Testis (tissue), 3 donors: ENCODE data around the gene SOAT2. TPM values are rescaled to one million over a fixed set of nuclear protein-coding genes. Genes with fewer than 3 reads are reported as not detected.

Source experiments
- DNase-seq: peaks from one replicate; pipeline ENCODE4 v3.0.0-alpha.2; 2019
- H3K27ac ChIP-seq, 2 donors: fragments of 200-600 bp; sonication (generic); one replicate each; pipeline ENCODE4 v1.5.1; 2019
- H3K27me3 ChIP-seq: fragments of 200-600 bp; sonication (generic); one replicate; pipeline ENCODE4 v1.5.1; 2019
- H3K36me3 ChIP-seq: fragments of 200-600 bp; sonication (generic); one replicate; pipeline ENCODE4 v1.5.1; 2017; ENCODE audit warnings: low read depth; ENCODE audit errors: missing control alignments
- H3K4me1 ChIP-seq: fragments of 200-600 bp; sonication (generic); one replicate; pipeline ENCODE4 v1.5.1; 2019
- H3K4me3 ChIP-seq, 2 donors: fragments of 200-600 bp; sonication (generic); one replicate each; pipeline ENCODE4 v1.5.1; 2017 to 2019
- H3K9me3 ChIP-seq: fragments of 200-600 bp; sonication (generic); one replicate; pipeline ENCODE4 v1.5.1; 2017
- POLR2A ChIP-seq: fragments of 450-650 bp; IDR thresholded peaks from one replicate; pipeline ENCODE4 v1.6.1; 2017; ENCODE audit warnings: antibody characterized with exemption, mild to moderate bottlenecking, moderate library complexity
- WGBS, 2 donors: methylation state at CpG; one replicate each; pipeline ENCODE4 v1.1.5; 2018; 5-methylcytosine and 5-hydroxymethylcytosine counted together
- intact Hi-C: fragments of 100-400 bp; cut with DNase I; formaldehyde crosslinking; loops from one replicate; pipeline ENCODE4 v1.15.1; 2023; ENCODE audit warnings: low total_unique reads
- polyA plus RNA-seq: library from polyadenylated mRNA; stranded (reverse); fragments of 350-450 nt; fragmentation: Illumina TruSeq; extraction: RNeasy Lipid Tissue Mini Kit (QIAGEN cat#74804); gene quantifications from one replicate; pipeline ENCODE4 v1.2.3, GENCODE V29; 2014; ENCODE audit warnings: low read depth, low replicate concordance; ENCODE audit not compliant: insufficient read depth
- total RNA-seq, 2 donors: library from RNA; depleted of rRNA; stranded (reverse); fragments of >200 nt; gene quantifications; one replicate each; pipeline ENCODE4 v1.2.3, GENCODE V29; 2016
- TF ChIP-seq, protein P1 (sequence below), 3 experiments: fragments of 450-650 bp in 2 of 3; fragments of 200-600 bp in 1 of 3; sonication (generic) in 1 of 3; IDR thresholded peaks; one replicate each; pipeline ENCODE4 v1.5.1; 2016 to 2019; ENCODE audit warnings: antibody characterized with exemption in 3 of 3, mild to moderate bottlenecking in 2 of 3, moderate library complexity in 1 of 3

The SOAT2 gene
- total and polyA plus RNA-seq, 3 donors from 2014 or later: 0.19 to 0.25 TPM; not detected in 1

DNA sequence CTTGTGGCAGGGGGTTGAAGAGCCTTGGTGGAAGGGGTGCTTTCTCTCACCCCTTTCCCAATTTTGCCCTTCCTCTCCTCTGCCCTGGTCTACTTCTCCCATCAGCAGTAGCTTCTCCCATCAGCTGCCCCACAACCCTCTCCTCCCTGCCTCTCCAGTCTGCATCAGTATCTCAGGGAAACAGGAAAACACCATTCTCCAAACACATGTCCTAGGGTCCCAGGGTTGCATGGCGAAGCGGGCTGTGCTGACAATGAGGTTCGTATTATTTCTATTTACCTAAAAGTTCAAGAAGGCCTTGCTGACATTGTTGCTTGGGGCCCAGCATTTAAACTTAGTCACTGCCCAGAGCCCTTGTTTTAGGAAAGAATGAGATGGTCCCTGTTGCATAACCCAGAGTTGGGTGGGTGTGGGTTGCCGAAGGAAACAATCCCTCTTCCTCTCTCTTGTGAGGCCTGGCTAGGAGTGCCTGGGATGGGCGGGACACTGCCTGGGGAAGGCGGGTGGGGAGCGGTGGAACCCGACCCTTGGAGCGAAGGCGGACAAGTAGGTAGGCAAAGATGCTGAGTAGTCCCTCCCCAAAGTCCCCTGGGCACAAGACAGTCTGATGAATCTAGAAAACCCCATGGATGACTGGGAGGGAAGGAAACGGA, 7.1 kb upstream of the SOAT2 start:
- Histone ChIP-seq H3K36me3 (no peaks in the 10 kb centered on the region), H3K27me3 (no peaks in the 10 kb centered on the region), H3K9me3 (no peaks in the 10 kb centered on the region), H3K4me3 (peak overlapping the region in 1 of 2 donors; percentile 65), H3K4me1 (peaks cover 12% of the 10 kb centered on the region), H3K27ac (peak overlapping the region; percentile 45 to 87)
- WGBS, 2 donors: 21 to 26% methylated on average over 11 of the region's 11 CpGs
- intact Hi-C loops: loop anchor here (2.0 kb wide), 1 partner anchor 25 kb away; no protein-coding TSS in a partner anchor
- no peak for TF ChIP-seq POLR2A
- TF ChIP-seq, protein P1, sequence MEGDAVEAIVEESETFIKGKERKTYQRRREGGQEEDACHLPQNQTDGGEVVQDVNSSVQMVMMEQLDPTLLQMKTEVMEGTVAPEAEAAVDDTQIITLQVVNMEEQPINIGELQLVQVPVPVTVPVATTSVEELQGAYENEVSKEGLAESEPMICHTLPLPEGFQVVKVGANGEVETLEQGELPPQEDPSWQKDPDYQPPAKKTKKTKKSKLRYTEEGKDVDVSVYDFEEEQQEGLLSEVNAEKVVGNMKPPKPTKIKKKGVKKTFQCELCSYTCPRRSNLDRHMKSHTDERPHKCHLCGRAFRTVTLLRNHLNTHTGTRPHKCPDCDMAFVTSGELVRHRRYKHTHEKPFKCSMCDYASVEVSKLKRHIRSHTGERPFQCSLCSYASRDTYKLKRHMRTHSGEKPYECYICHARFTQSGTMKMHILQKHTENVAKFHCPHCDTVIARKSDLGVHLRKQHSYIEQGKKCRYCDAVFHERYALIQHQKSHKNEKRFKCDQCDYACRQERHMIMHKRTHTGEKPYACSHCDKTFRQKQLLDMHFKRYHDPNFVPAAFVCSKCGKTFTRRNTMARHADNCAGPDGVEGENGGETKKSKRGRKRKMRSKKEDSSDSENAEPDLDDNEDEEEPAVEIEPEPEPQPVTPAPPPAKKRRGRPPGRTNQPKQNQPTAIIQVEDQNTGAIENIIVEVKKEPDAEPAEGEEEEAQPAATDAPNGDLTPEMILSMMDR (IDR thresholded peaks at IDR 0.05): no peak
- DNase-seq: peak; percentile 78

DNA sequence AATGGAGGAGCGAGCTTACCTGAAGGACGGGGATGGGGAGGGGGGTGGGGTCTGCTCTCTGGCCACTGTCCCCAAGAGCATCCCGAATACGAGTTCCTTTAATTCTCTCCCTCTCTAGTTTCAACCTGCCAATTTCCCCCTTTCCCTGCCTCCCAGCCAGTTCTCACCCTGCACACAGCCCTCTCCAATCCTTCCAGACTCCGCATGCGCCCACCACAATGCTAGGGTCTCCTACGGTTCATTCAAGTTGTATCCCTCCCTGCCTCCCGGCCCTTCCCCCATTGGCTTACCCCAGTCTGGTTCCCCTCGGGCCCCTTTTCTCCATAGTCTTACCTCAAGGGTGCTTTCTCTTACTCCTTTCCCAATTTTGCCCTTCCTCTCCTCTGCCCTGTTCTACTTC, 6.5 kb upstream of the SOAT2 start:
- no peak for DNase-seq
- peaks cover 12% of the 10 kb centered on the region for H3K4me1 ChIP-seq
- WGBS, 2 donors: 13 to 14% methylated on average over 9 of the region's 9 CpGs
- peak overlapping the region; percentile 45 to 87 for H3K27ac ChIP-seq
- intact Hi-C loops: loop anchor here (2.0 kb wide), 1 partner anchor 26 kb away; no protein-coding TSS in a partner anchor
- H3K9me3 ChIP-seq: no peaks in the 10 kb centered on the region
- TF ChIP-seq, protein P1 (IDR thresholded peaks at IDR 0.05): no peak
- TF ChIP-seq POLR2A: no peak
- peak overlapping the region; percentile 64 to 65 for H3K4me3 ChIP-seq
- no peaks in the 10 kb centered on the region for H3K27me3 ChIP-seq
- H3K36me3 ChIP-seq: no peaks in the 10 kb centered on the region

DNA sequence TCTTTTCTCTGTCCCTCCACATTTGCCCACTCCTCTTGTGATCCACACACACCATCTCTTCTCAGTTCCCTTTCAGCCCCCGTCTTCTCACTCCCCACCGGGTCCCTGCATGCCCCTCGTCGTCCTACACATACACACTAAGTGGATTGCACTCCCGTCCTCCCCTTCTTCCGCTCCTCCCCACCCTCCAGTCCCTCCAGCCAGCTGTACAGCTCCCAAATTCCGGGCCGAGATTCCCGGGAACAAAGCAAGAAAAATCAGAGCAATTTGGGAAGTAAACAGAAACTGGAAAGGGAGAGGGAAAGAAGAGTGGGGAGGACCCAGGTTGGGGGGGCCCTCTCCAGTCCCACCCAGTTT, 6.1 kb upstream of the SOAT2 start:
- Histone ChIP-seq H3K4me3 (peak overlapping the region; percentile 64 to 65), H3K36me3 (no peaks in the 10 kb centered on the region), H3K27me3 (no peaks in the 10 kb centered on the region), H3K27ac (peak overlapping the region; percentile 45 to 87), H3K9me3 (no peaks in the 10 kb centered on the region), H3K4me1 (peaks cover 12% of the 10 kb centered on the region)
- DNase-seq: peak; percentile 40
- no peak for TF ChIP-seq POLR2A
- TF ChIP-seq, protein P1 (IDR thresholded peaks at IDR 0.05): no peak
- WGBS, 2 donors: 1 to 4% methylated on average over 9 of the region's 9 CpGs
- intact Hi-C loops: loop anchor here (2.0 kb wide), 1 partner anchor 26 kb away; no protein-coding TSS in a partner anchor

DNA sequence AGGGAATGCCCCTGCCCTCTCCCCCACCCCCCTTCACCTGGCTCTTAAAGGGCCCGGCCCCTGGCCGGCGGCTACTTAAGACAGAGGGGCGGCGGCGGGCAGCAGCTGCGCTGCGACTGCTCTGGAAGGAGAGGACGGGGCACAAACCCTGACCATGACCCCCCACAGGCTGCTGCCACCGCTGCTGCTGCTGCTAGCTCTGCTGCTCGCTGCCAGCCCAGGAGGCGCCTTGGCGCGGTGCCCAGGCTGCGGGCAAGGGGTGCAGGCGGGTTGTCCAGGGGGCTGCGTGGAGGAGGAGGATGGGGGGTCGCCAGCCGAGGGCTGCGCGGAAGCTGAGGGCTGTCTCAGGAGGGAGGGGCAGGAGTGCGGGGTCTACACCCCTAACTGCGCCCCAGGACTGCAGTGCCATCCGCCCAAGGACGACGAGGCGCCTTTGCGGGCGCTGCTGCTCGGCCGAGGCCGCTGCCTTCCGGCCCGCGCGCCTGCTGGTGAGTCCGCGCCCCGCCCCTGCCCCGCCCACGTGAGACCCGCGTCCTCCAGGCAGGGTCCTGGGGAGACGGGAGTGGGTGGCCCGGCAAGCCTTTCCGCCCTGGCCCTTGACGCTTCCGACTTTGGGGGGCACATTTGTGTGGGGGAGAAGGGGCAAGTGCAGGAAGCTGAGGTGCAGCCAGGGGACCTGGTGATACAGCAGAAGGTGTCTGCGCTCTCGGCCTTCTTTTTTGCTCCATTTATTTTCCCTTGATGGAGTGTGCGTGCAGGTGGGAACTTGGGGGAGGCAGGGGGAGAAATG, 5.5 kb upstream of the SOAT2 start, which contains the start of gene IGFBP6:
TSS of gene IGFBP6 (plus strand) at position 104 of the 790 bp plus-strand sequence. CDS start at position 155, 51 bp downstream.
- peaks cover 12% of the 10 kb centered on the region for H3K4me1 ChIP-seq
- peak within 1 kb of the TSS; percentile 45 to 87 for H3K27ac ChIP-seq
- peak; percentile 67 for DNase-seq
- intact Hi-C loops: loop anchor here (2.0 kb wide), 1 partner anchor 27 kb away; no protein-coding TSS in a partner anchor
- H3K4me3 ChIP-seq: peak within 1 kb of the TSS; percentile 64 to 65
- no peaks in the 10 kb centered on the region for H3K9me3 ChIP-seq
- 1 to 3% methylated on average over 6 to 49 of the region's 51 CpGs for WGBS, 2 donors
- TF ChIP-seq POLR2A: no peak
- TF ChIP-seq, protein P1 (IDR thresholded peaks at IDR 0.05): peak in 1 of 3 experiments; percentile 38
- H3K36me3 ChIP-seq: no peaks in the 10 kb centered on the region
- H3K27me3 ChIP-seq: no peaks in the 10 kb centered on the region
